Urothelium cell line (cell line): ENCODE results near the gene SIX6.
"Not testable (repeated sequence)": the region's sequence is repeated elsewhere in the genome, so short reads cannot be mapped to it uniquely, and the experiment has no call there.

Experiments used
- DNase-seq: peaks from one replicate; pipeline ENCODE4 v3.0.0; 2011; ENCODE audit warnings: low spot score, mixed read lengths
- FAIRE-seq: peaks from 2 replicates; lab custom pipeline; 2011; peaks lifted over from hg19 to GRCh38; lab: Jason Lieb, UNC

SIX6 gene

GRCh38 chr14:60508707-60509437 lies at the start of gene SIX6:
SIX6 (plus strand) TSS chr14:60509146; CDS start chr14:60509399, 253 bp downstream.
- FAIRE-seq (peak; percentile 74), DNase-seq (peak; percentile 69)

- not testable (repeated sequence) for DNase-seq, FAIRE-seq
Observed at GRCh38 chr14:60480248-60480647, 28.7 kb upstream of the SIX6 start.

GRCh38 chr14:60482743-60483142 lies 26.2 kb upstream of the SIX6 start:
- FAIRE-seq: peak; percentile 92
- DNase-seq: peak; percentile 54

GRCh38 chr14:60485057-60485597 lies 23.8 kb upstream of the SIX6 start:
- DNase-seq (peak; percentile 32), FAIRE-seq (no peak)

GRCh38 chr14:60485598-60486251 lies 23.2 kb upstream of the SIX6 start, which contains the start of gene C14orf39:
C14orf39 (minus strand) TSS chr14:60486063; CDS start chr14:60485078, 985 bp downstream.
- FAIRE-seq (peak; percentile 93), DNase-seq (peak; percentile 92)

GRCh38 chr14:60487211-60487610 lies 21.7 kb upstream of the SIX6 start:
- DNase-seq (no peak), FAIRE-seq (peak; percentile 96)

GRCh38 chr14:60488175-60488574 lies 20.8 kb upstream of the SIX6 start:
- DNase-seq: no peak
- no peak for FAIRE-seq

GRCh38 chr14:60490270-60490669 lies 18.7 kb upstream of the SIX6 start:
- DNase-seq: no peak
- FAIRE-seq: no peak

- FAIRE-seq: peak; percentile 81
- DNase-seq: no peak
Observed at GRCh38 chr14:60495946-60496345, 13.0 kb upstream of the SIX6 start.

- no peak for FAIRE-seq
Observed at GRCh38 chr14:60502541-60502940, 6.4 kb upstream of the SIX6 start.

GRCh38 chr14:60505448-60505847 lies 3.5 kb upstream of the SIX6 start:
- DNase-seq (no peak), FAIRE-seq (peak; percentile 9)

More at GRCh38 chr14:60502541-60502940, 6.4 kb upstream of the SIX6 start:
- no peak for DNase-seq

- no peak for FAIRE-seq
- DNase-seq: no peak
Observed at GRCh38 chr14:60506010-60506409, 2.9 kb upstream of the SIX6 start.

- DNase-seq (no peak), FAIRE-seq (peak; percentile 9)
Observed at GRCh38 chr14:60506462-60506984, 2.4 kb upstream of the SIX6 start.

GRCh38 chr14:60506985-60507829 lies 1.7 kb upstream of the SIX6 start:
- DNase-seq: no peak
- no peak for FAIRE-seq

- FAIRE-seq (no peak), DNase-seq (no peak)
Observed at GRCh38 chr14:60508363-60508706, 611 bp upstream of the SIX6 start.

GRCh38 chr14:60509438-60510253 lies 700 bp downstream of the SIX6 start:
- FAIRE-seq (peak; percentile 65), DNase-seq (no peak)

- FAIRE-seq: no peak
Observed at GRCh38 chr14:60510254-60510950, 1.5 kb downstream of the SIX6 start.

GRCh38 chr14:60510951-60511599 lies 2.1 kb downstream of the SIX6 start:
- no peak for DNase-seq
- FAIRE-seq: no peak

More at GRCh38 chr14:60510254-60510950, 1.5 kb downstream of the SIX6 start:
- no peak for DNase-seq

- FAIRE-seq (peak; percentile 48), DNase-seq (no peak)
Observed at GRCh38 chr14:60512126-60512525, 3.2 kb downstream of the SIX6 start.
